B cell (primary cell): ENCODE measurements around the gene BTBD18. TPM values are rescaled to one million over a fixed set of nuclear protein-coding genes. Genes with fewer than 3 reads are reported as not detected.

ENCODE experiments used
- ATAC-seq: fragments of 200-7000 bp; cut with Tn5 transposase; one replicate; pipeline ENCODE4 v1.10.0; 2021; ENCODE audit warnings: low read depth, mild to moderate bottlenecking, moderate number of reproducible peaks, moderate library complexity
- CTCF ChIA-PET: fragments of 350-600 bp; sonication (Branson Sonifier 250); formaldehyde crosslinking; loops from one replicate; lab custom pipeline; 2021; ENCODE audit warnings: antibody characterized with exemption, inconsistent platforms; lab: Charles Lee
- POLR2A ChIA-PET: fragments of 350-600 bp; sonication (Branson Sonifier 250); formaldehyde crosslinking; loops from one replicate; lab custom pipeline; 2021; ENCODE audit warnings: antibody characterized with exemption; lab: Charles Lee
- DNase-seq: peaks from one replicate; pipeline ENCODE4 v3.0.0; 2013
- H2AFZ ChIP-seq: 2 replicates; pipeline ENCODE4 v1.6.1; 2012; ENCODE audit warnings: mild to moderate bottlenecking, low read depth, low read length; ENCODE audit not compliant: insufficient read depth, poor library complexity, severe bottlenecking
- H3K27ac ChIP-seq, 2 donors: 1 replicate in 1 of 2; 2 replicates in 1 of 2; pipeline ENCODE4 v1.5.1; 2012 to 2013; ENCODE audit warnings: low read length in 2 of 2, mild to moderate bottlenecking in 2 of 2, moderate library complexity in 1 of 2
- H3K27me3 ChIP-seq, 4 experiments: fragments of 200-600 bp in 1 of 4; sonication (generic) in 1 of 4; replicated peaks in 1 of 4; 1 replicate in 2 of 4; 2 replicates in 2 of 4; pipeline versions ENCODE4 v1.6.1 to v1.7.0; 2013 to 2016; ENCODE audit warnings: low read length in 3 of 4, mild to moderate bottlenecking in 2 of 4, mixed read lengths in 1 of 4, moderate library complexity in 1 of 4; ENCODE audit not compliant: insufficient read depth in 4 of 4, control insufficient read depth in 3 of 4; ENCODE audit errors: control extremely low read depth in 1 of 4
- H3K36me3 ChIP-seq, 2 experiments: replicated peaks in 1 of 2; 1 replicate in 1 of 2; 2 replicates in 1 of 2; pipeline versions ENCODE4 v1.6.1 to v1.7.1; 2013; ENCODE audit warnings: low read length in 1 of 2; ENCODE audit not compliant: insufficient read depth in 2 of 2, control insufficient read depth in 1 of 2; ENCODE audit errors: control extremely low read depth in 1 of 2, extremely low read depth in 1 of 2
- H3K4me1 ChIP-seq, 2 donors: fragments of 200-600 bp in 1 of 2; sonication (generic) in 1 of 2; 1 replicate in 1 of 2; 2 replicates in 1 of 2; pipeline versions ENCODE4 v1.5.1 to v1.6.1; 2013 to 2017; ENCODE audit warnings: low read length in 2 of 2; ENCODE audit not compliant: control insufficient read depth in 2 of 2, insufficient read depth in 2 of 2
- H3K4me2 ChIP-seq: replicated peaks from 2 replicates; pipeline ENCODE3; 2012; ENCODE audit warnings: mild to moderate bottlenecking, low read depth, low read length; ENCODE audit not compliant: poor library complexity, severe bottlenecking
- H3K4me3 ChIP-seq, 5 experiments: fragments of 200-600 bp in 1 of 5; sonication (generic) in 1 of 5; 1 replicate in 3 of 5; 2 replicates in 2 of 5; pipeline versions ENCODE4 v1.5.1 to v1.7.0; 2011 to 2016; ENCODE audit warnings: low read length in 4 of 5, mild to moderate bottlenecking in 4 of 5, low read depth in 2 of 5, control low read depth in 1 of 5, moderate library complexity in 1 of 5; ENCODE audit not compliant: insufficient read depth in 1 of 5; ENCODE audit errors: control extremely low read depth in 1 of 5, extremely low read depth in 1 of 5
- H3K79me2 ChIP-seq: fragments of 200-600 bp; sonication (generic); one replicate; pipeline ENCODE4 v1.6.0; 2016; ENCODE audit warnings: low read length; ENCODE audit not compliant: control insufficient read depth, insufficient read depth
- H3K9ac ChIP-seq: fragments of 200-600 bp; sonication (generic); 2 replicates; pipeline ENCODE4 v1.6.1; 2017; ENCODE audit warnings: mild to moderate bottlenecking, low read length, moderate library complexity
- H3K9me3 ChIP-seq, 3 donors: one replicate each; pipeline versions ENCODE4 v1.6.1 to v1.7.1; 2013; ENCODE audit warnings: low read length in 2 of 3; ENCODE audit not compliant: control insufficient read depth in 2 of 3, insufficient read depth in 1 of 3; ENCODE audit errors: control extremely low read depth in 1 of 3
- H4K20me1 ChIP-seq: 2 replicates; pipeline ENCODE4 v1.6.0; 2012; ENCODE audit warnings: mild to moderate bottlenecking, low read length; ENCODE audit not compliant: insufficient read depth, control insufficient read depth, poor library complexity, severe bottlenecking
- H3K27ac Mint-ChIP-seq: one replicate; pipeline ENCODE4 v1.8.0; 2021; ENCODE audit warnings: mixed read lengths
- H3K27me3 Mint-ChIP-seq: one replicate; pipeline ENCODE4 v1.8.0; 2021; ENCODE audit warnings: mixed read lengths
- H3K4me1 Mint-ChIP-seq: one replicate; pipeline ENCODE4 v1.8.0; 2021; ENCODE audit warnings: mixed read lengths
- H3K4me3 Mint-ChIP-seq: one replicate; pipeline ENCODE4 v1.8.0; 2021; ENCODE audit warnings: mixed read lengths
- H3K9me3 Mint-ChIP-seq: one replicate; pipeline ENCODE4 v1.8.0; 2022; ENCODE audit warnings: mixed read lengths; ENCODE audit not compliant: insufficient read depth
- CTCF ChIP-seq: fragments of 200-600 bp; IDR thresholded peaks from one replicate; pipeline ENCODE4 v1.8.0; 2022; ENCODE audit warnings: antibody characterized with exemption, mild to moderate bottlenecking
- EZH2 ChIP-seq: IDR thresholded peaks from 2 replicates; pipeline ENCODE4 v1.6.1; 2012; ENCODE audit warnings: borderline replicate concordance, low read depth, mild to moderate bottlenecking, moderate library complexity, low read length; ENCODE audit not compliant: insufficient read depth, poor library complexity, severe bottlenecking
- WGBS: methylation state at CpG from one replicate; pipeline ENCODE4 v1.1.5; 2013; ENCODE audit warnings: missing lambda C conversion rate; ENCODE audit not compliant: insufficient coverage; 5-methylcytosine and 5-hydroxymethylcytosine counted together
- intact Hi-C: fragments of 100-400 bp; cut with micrococcal nuclease; formaldehyde crosslinking; loops from one replicate; pipeline ENCODE4 v1.10.0; 2022
- polyA plus RNA-seq: library from polyadenylated mRNA; depleted of rRNA; stranded (reverse); fragments of >200 nt; gene quantifications from 2 replicates; pipeline ENCODE4 v1.2.3, GENCODE V29; 2012
- total RNA-seq, 2 donors: library from RNA; stranded (reverse); fragments of 120-200 nt in 1 of 2; gene quantifications; 1 replicate in 1 of 2; 2 replicates in 1 of 2; pipeline versions ENCODE4 v1.2.3 to v1.2.4, GENCODE V29; 2013 to 2022

Gene BTBD18
- total and polyA plus RNA-seq, 2 donors (not counting 1 experiment from before 2014, with no cell fraction given) = not detected

- intact Hi-C loops = no loop called here
- CTCF ChIA-PET = interaction anchor here (0.6 to 0.9 kb wide), 2 partner anchors 34 to 100 kb away, joined by 4 to 6 read pairs; no protein-coding TSS in a partner anchor
Observed at GRCh38 chr11:57699813-57700212, 51.8 kb downstream of the BTBD18 start.

More at GRCh38 chr11:57699813-57700212, 51.8 kb downstream of the BTBD18 start:
- no peak overlapping the region for H3K4me3 ChIP-seq
- no peaks in the 10 kb centered on the region for H3K4me1 ChIP-seq
- POLR2A ChIA-PET = no interaction called here
- no peak overlapping the region for H3K9ac ChIP-seq
- H3K4me3 Mint-ChIP-seq = no peak overlapping the region
- no peak overlapping the region for H3K4me2 ChIP-seq
- no peaks in the 10 kb centered on the region for H3K27me3 Mint-ChIP-seq
- DNase-seq (no peak), ATAC-seq (no peak)
- no peak overlapping the region for H3K27ac ChIP-seq
- no peak overlapping the region for H3K27ac Mint-ChIP-seq
- H3K27me3 ChIP-seq = no peaks in the 10 kb centered on the region
- H3K79me2 ChIP-seq = no peaks in the 10 kb centered on the region
- TF ChIP-seq CTCF (no peak), EZH2 (no peak)
- H2AFZ ChIP-seq = no peak overlapping the region
- peaks cover 6% of the 10 kb centered on the region for H4K20me1 ChIP-seq
- H3K4me1 Mint-ChIP-seq = no peaks in the 10 kb centered on the region
- no peaks in the 10 kb centered on the region for H3K9me3 ChIP-seq
- H3K36me3 ChIP-seq = peaks cover 11 to 65% of the 10 kb centered on the region in 2 experiments
- WGBS = 100% methylated on average over 1 of the region's 10 CpGs
- no peaks in the 10 kb centered on the region for H3K9me3 Mint-ChIP-seq
